Right lobe of liver (tissue), 4 donors: ENCODE results near the gene RNF113B.

Experiments
- CTCF ChIP-seq, 4 donors: fragments of 200-600 bp in 3 of 4; fragments of 450-650 bp in 1 of 4; IDR thresholded peaks; one replicate each; pipeline versions ENCODE4 v1.5.1 to v1.8.0; 2016 to 2022; ENCODE audit warnings: antibody characterized with exemption in 4 of 4, mild to moderate bottlenecking in 2 of 4
- POLR2A ChIP-seq: fragments of 450-650 bp; IDR thresholded peaks from one replicate; pipeline ENCODE4 v1.6.1; 2017; ENCODE audit warnings: antibody characterized with exemption, mild to moderate bottlenecking
- donor health status: DM: no; HTN: no; CAD: no.
- donor health status: DM: no; HTN: no; CAD: no.
- donor health status: DM: no; HTN: yes; CAD: no.

DNA sequence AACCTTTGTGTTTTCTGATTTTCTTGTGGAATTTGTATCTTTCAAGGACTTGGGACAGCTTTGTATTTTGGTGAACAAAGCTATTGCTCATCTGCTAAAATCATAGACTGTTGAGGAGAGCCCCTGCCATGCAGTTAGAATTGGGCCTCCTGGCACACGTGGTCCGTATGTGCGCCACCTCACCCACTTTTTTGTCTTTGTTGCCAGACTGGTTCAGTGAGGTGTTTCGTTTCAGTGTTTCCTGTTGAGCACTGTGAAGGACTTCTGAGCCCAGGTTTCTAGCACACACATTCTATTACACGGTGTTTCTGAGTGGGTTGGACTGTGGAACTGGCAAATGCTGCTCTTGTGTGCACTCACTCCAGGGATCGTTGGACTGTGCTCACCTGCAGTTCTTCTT is 37.6 kb upstream of the RNF113B start:
- no peak for TF ChIP-seq POLR2A
- no peak for TF ChIP-seq CTCF (IDR thresholded peaks at IDR 0.05)
